HEK293 (cell line): ENCODE results near the gene CYTH4.

Source experiments
- ZFP3 ChIP-seq: fragments of 450-650 bp; formaldehyde crosslinking; IDR thresholded peaks from 2 replicates; pipeline ENCODE4 v1.5.1; 2016; ENCODE audit warnings: low read depth, missing biosample characterization, missing genetic modification characterization
- ZNF239 ChIP-seq: fragments of 450-650 bp; formaldehyde crosslinking; IDR thresholded peaks from 2 replicates; pipeline ENCODE4 v1.5.1; 2016; ENCODE audit warnings: missing biosample characterization, missing genetic modification characterization
- ZNF324 ChIP-seq: fragments of 450-650 bp; formaldehyde crosslinking; IDR thresholded peaks from 2 replicates; pipeline ENCODE4 v1.5.1; 2016; ENCODE audit warnings: missing biosample characterization, missing genetic modification characterization
- ZNF350 ChIP-seq: fragments of 450-650 bp; formaldehyde crosslinking; IDR thresholded peaks from 2 replicates; pipeline ENCODE4 v1.5.0; 2017; ENCODE audit warnings: missing biosample characterization, mild to moderate bottlenecking, missing genetic modification characterization
- ZNF530 ChIP-seq: fragments of 450-650 bp; formaldehyde crosslinking; IDR thresholded peaks from 2 replicates; pipeline ENCODE4 v1.5.1; 2016; ENCODE audit warnings: low read depth, missing biosample characterization, missing genetic modification characterization
- ZNF747 ChIP-seq: fragments of 450-650 bp; formaldehyde crosslinking; IDR thresholded peaks from 2 replicates; pipeline ENCODE4 v1.5.1; 2016; ENCODE audit warnings: missing biosample characterization, missing genetic modification characterization
- ZNF785 ChIP-seq: fragments of 450-650 bp; formaldehyde crosslinking; IDR thresholded peaks from 2 replicates; pipeline ENCODE4 v1.5.1; 2016; ENCODE audit warnings: missing biosample characterization, missing genetic modification characterization
- TF ChIP-seq, protein P1 (sequence below): fragments of 450-650 bp; formaldehyde crosslinking; IDR thresholded peaks from 2 replicates; pipeline ENCODE4 v1.5.1; 2016; ENCODE audit warnings: missing biosample characterization, missing genetic modification characterization
- TF ChIP-seq, protein P2 (sequence below): fragments of 450-650 bp; formaldehyde crosslinking; IDR thresholded peaks from 2 replicates; pipeline ENCODE4 v1.5.1; 2016; ENCODE audit warnings: missing biosample characterization, missing genetic modification characterization

DNA sequence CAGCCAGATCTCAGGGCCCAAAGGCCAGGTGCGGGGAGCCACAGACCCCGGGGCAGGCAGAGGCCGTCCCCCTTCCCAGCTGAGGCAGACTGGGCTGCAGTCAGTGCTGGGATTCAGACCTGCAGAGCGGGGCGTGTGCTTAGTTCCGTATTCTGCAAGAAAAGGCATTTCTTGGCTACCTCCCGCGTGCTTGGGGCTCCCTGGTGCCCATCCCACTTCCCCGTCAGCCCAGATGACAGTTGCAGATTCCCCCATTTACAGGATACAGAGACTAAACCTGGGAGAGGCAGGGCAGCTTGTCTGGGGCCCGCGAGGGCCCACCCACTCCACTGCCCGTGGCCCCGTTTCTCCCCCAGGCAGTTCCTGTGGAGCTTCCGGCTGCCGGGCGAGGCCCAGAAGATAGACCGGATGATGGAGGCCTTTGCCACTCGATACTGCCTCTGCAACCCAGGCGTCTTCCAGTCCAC lies 18.3 kb downstream of the CYTH4 start:
- TF ChIP-seq, protein P1, sequence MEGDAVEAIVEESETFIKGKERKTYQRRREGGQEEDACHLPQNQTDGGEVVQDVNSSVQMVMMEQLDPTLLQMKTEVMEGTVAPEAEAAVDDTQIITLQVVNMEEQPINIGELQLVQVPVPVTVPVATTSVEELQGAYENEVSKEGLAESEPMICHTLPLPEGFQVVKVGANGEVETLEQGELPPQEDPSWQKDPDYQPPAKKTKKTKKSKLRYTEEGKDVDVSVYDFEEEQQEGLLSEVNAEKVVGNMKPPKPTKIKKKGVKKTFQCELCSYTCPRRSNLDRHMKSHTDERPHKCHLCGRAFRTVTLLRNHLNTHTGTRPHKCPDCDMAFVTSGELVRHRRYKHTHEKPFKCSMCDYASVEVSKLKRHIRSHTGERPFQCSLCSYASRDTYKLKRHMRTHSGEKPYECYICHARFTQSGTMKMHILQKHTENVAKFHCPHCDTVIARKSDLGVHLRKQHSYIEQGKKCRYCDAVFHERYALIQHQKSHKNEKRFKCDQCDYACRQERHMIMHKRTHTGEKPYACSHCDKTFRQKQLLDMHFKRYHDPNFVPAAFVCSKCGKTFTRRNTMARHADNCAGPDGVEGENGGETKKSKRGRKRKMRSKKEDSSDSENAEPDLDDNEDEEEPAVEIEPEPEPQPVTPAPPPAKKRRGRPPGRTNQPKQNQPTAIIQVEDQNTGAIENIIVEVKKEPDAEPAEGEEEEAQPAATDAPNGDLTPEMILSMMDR (tag by site-specific recombination): no peak
- TF ChIP-seq ZNF747 (tag by site-specific recombination): no peak
- TF ChIP-seq ZNF239 (tag by site-specific recombination): no peak
- TF ChIP-seq ZNF530 (tag by site-specific recombination): no peak
- TF ChIP-seq ZFP3 (tag by site-specific recombination): no peak
- TF ChIP-seq ZNF324 (tag by site-specific recombination): no peak
- TF ChIP-seq, protein P2, sequence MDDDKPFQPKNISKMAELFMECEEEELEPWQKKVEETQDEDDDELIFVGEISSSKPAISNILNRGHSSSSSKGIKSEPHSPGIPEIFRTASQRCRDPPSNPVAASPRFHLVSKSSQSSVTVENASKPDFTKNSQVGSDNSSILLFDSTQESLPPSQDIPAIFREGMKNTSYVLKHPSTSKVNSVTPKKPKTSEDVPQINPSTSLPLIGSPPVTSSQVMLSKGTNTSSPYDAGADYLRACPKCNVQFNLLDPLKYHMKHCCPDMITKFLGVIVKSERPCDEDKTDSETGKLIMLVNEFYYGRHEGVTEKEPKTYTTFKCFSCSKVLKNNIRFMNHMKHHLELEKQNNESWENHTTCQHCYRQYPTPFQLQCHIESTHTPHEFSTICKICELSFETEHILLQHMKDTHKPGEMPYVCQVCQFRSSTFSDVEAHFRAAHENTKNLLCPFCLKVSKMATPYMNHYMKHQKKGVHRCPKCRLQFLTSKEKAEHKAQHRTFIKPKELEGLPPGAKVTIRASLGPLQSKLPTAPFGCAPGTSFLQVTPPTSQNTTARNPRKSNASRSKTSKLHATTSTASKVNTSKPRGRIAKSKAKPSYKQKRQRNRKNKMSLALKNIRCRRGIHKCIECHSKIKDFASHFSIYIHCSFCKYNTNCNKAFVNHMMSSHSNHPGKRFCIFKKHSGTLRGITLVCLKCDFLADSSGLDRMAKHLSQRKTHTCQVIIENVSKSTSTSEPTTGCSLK (tag by site-specific recombination): no peak
- no peak for TF ChIP-seq ZNF350
- TF ChIP-seq ZNF785 (tag by site-specific recombination): no peak
